Subcutaneous adipose tissue (tissue), 4 donors: ENCODE data around the gene HIP1R. TPM values are rescaled to one million over a fixed set of nuclear protein-coding genes. Genes with fewer than 3 reads are reported as not detected.

Experiments
- CTCF ChIP-seq: fragments of 450-650 bp; IDR thresholded peaks from one replicate; pipeline ENCODE4 v1.5.1; 2016; ENCODE audit warnings: low read depth, mild to moderate bottlenecking, control low read depth, antibody characterized with exemption, moderate library complexity
- total RNA-seq, 4 donors: library from RNA; depleted of rRNA; stranded (reverse); fragments of >200 nt; gene quantifications; one replicate each; pipeline ENCODE4 v1.1.0, GENCODE V29; 2016

HIP1R gene
- total RNA-seq, 4 donors from 2014 or later, result 13.4 to 70.3 (median 19.7) TPM

- no peak for TF ChIP-seq CTCF
Observed at GRCh38 chr12:122889761-122890520, 54.7 kb downstream of the HIP1R start.

DNA sequence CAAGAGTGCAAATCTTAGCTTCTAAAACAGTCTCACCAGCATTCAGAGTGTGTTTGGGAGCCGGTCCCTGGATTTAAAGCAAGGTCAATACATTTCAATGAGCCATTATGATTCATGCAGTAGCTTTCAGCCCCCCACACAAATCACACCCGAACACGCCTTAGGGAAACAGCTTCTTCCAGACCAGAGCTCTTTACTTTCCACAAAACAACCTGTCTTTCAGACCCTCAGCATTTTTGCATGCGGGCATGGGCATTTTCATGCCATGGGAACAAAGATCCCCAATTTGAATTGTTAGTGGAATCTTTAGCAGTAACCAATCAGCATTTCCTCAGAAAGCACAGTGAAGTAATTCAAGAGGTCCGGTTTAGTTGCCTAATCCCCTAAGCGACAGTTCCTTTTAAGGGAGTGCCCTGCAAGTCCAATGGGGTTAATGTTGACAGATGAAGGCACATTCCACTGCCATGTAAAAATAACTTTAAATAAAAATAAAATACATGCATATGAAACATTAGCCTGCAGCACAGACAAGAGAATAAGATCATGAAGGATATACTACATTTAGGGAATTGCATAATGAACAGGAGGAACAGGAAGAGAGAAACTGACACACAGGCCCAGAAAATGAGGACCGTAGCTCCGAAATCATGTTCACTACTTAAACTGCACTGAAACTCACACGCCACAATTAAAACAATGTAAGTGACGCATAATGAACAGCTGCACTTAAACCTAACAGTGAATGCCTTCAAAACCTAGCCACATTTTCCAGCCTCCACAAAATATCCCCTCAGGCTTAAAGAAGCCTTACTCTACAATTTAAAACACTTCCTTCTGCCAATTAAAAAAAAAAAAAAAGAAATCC is 56.6 kb downstream of the HIP1R start:
- no peak for TF ChIP-seq CTCF

GRCh38 chr12:122893208-122894153 is 58.2 kb downstream of the HIP1R start:
- TF ChIP-seq CTCF, result no peak

GRCh38 chr12:122894193-122895121 is 59.2 kb downstream of the HIP1R start:
- TF ChIP-seq CTCF, result no peak

DNA sequence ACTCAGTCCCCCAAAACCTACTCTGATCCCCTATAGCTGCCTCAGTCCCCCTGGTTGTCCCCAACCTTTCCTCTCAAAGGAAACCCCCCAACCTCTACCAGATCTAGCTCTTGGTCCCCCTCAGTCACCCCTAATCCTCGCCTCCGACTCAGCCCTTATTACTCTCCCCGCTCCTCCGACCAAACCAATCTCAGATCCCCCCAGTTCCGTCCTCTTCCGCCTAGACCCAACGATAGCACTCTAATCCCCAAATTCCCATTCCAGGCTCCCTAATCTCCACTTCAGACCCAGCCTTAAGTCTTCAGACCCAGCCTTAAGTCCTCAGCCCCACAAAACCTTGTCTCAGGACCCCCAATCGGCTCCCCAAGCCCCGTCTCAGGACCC is 60.1 kb downstream of the HIP1R start:
- no peak for TF ChIP-seq CTCF
